Activated CD4-positive, alpha-beta T cell treated with anti-CD3 and anti-CD28 coated beads, Interleukin-2, amount 50 U/mL, for 24 hours (primary cell): Measurements from ENCODE around the gene AQP6.
A peak's percentile ranks its signal among the peaks of the same experiment; 100 is the strongest.

Source experiments
- DNase-seq, 2 donors: peaks; one replicate each; pipeline ENCODE4 v3.0.0-alpha.2; 2020; ENCODE audit warnings: low read depth in 1 of 2, low spot score in 1 of 2

AQP6 gene

GRCh38 chr12:50025187-50026059 lies 52.7 kb downstream of the AQP6 start, which contains the start of gene RACGAP1:
TSS of gene RACGAP1 (minus strand) at chr12:50025494. CDS start at chr12:50016715, 8,779 bp downstream.
- peak; percentile 82 to 96 for DNase-seq

GRCh38 chr12:50026691-50027090 lies 53.9 kb downstream of the AQP6 start:
- no peak for DNase-seq
